DMS114 treated with DMSO at 0.1 percent for 48 hours (cell line): ENCODE measurements around the gene NOP14.
"Not testable (repeated sequence)": the region's sequence is repeated elsewhere in the genome, so short reads cannot be mapped to it uniquely, and the experiment has no call there.

ENCODE experiments used
- DNase-seq: peaks from one replicate; lab custom pipeline; 2025; ENCODE audit not compliant: unreplicated experiment; lab: John Stamatoyannopoulos, UW

Gene NOP14

GRCh38 chr4:2963175-2963965 is at the start of gene NOP14, which contains the start of gene GRK4:
NOP14 (minus strand) TSS chr4:2963406; CDS start chr4:2963319, 87 bp downstream.
GRK4 (plus strand) TSS chr4:2963571; CDS start chr4:2964071, 500 bp downstream.
- peak; percentile 90 for DNase-seq

- no peak for DNase-seq
These were observed 48.4 kb upstream of the NOP14 start for GRCh38 chr4:3011456-3012220.

GRCh38 chr4:3010998-3011397 is 47.8 kb upstream of the NOP14 start:
- DNase-seq: no peak

GRCh38 chr4:3010577-3010976 is 47.4 kb upstream of the NOP14 start:
- DNase-seq: no peak

GRCh38 chr4:3009422-3009821 is 46.2 kb upstream of the NOP14 start:
- DNase-seq: no peak

- no peak for DNase-seq
These were observed 44.5 kb upstream of the NOP14 start for GRCh38 chr4:3007724-3008123.

- no peak for DNase-seq
These were observed 33.2 kb upstream of the NOP14 start for GRCh38 chr4:2996415-2996814.

GRCh38 chr4:2995546-2996265 is 32.5 kb upstream of the NOP14 start:
- DNase-seq: no peak

- no peak for DNase-seq
These were observed 31.7 kb upstream of the NOP14 start for GRCh38 chr4:2994917-2995316.

- DNase-seq: no peak
These were observed 28.0 kb upstream of the NOP14 start for GRCh38 chr4:2991243-2991642.

- DNase-seq: not testable (repeated sequence)
These were observed 20.5 kb upstream of the NOP14 start for GRCh38 chr4:2983715-2984114.

GRCh38 chr4:2982012-2982411 is 18.8 kb upstream of the NOP14 start:
- DNase-seq: no peak

GRCh38 chr4:2981256-2981819 is 18.1 kb upstream of the NOP14 start:
- no peak for DNase-seq

- no peak for DNase-seq
These were observed 14.2 kb upstream of the NOP14 start for GRCh38 chr4:2977211-2978088.

- DNase-seq: no peak
These were observed 8.1 kb upstream of the NOP14 start for GRCh38 chr4:2971275-2971674.

GRCh38 chr4:2968381-2968780 is 5.2 kb upstream of the NOP14 start:
- DNase-seq: no peak

- no peak for DNase-seq
These were observed 2.1 kb upstream of the NOP14 start for GRCh38 chr4:2965262-2965661.

- no peak for DNase-seq
These were observed 1.6 kb upstream of the NOP14 start for GRCh38 chr4:2964706-2965258.

- DNase-seq: no peak
These were observed 813 bp upstream of the NOP14 start for GRCh38 chr4:2963966-2964471.
